Suprapubic skin (tissue), 3 donors: ENCODE results near the gene FAM187B.

Experiments
- EP300 ChIP-seq: sonication (generic); formaldehyde crosslinking; IDR thresholded peaks from one replicate; pipeline ENCODE4 v1.6.1; 2017; ENCODE audit warnings: antibody characterized with exemption
- POLR2A ChIP-seq, 2 donors: fragments of 450-650 bp; IDR thresholded peaks; one replicate each; pipeline ENCODE4 v1.6.1; 2017; ENCODE audit warnings: antibody characterized with exemption in 2 of 2, mild to moderate bottlenecking in 2 of 2, moderate library complexity in 2 of 2
- TF ChIP-seq, protein P1 (sequence below), 2 donors: fragments of 200-600 bp in 1 of 2; fragments of 450-650 bp in 1 of 2; sonication (generic) in 1 of 2; IDR thresholded peaks; one replicate each; pipeline ENCODE4 v1.5.1; 2016 to 2019; ENCODE audit warnings: antibody characterized with exemption in 2 of 2, mild to moderate bottlenecking in 1 of 2, moderate library complexity in 1 of 2

DNA sequence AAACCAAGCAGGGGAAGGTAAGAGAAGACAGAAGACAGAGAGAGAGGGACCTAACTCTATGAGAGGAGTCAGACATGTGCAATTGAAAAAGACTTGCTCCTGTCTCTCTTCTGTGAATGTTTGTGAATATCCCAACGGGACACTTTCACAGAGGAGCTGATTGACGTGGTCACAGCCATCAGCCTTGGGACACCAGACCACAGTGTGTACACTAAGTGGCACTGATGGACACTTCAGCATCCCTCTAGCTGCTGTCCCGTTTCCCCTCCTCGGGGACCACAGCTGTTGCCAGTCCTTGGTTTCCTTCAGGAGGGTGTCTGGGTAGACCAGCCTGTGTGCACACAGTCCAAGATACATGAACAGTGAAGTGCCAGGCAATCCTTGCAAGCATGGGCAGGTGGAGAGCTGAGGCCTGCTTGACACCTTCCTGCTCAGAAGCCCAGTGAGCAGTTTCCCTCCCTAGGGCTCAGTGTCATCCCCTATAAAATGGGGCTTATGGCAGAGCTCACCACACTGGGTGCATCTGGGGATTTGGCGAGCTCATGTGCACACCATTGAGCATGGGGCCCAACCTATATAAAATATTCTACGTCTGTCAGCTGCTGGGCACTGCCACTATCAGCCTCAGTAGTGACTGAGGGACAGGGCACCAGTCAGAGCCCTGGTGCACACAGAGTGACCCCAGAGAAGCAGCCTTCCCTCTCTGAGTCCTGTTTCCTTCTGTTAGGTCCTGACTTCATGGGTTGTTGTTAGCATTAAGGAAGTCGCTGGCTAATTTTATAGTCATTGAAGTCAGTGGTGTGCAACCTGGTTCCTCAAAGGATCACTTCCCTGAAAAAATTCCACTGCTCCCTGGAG is 36.0 kb upstream of the FAM187B start:
- TF ChIP-seq, protein P1, sequence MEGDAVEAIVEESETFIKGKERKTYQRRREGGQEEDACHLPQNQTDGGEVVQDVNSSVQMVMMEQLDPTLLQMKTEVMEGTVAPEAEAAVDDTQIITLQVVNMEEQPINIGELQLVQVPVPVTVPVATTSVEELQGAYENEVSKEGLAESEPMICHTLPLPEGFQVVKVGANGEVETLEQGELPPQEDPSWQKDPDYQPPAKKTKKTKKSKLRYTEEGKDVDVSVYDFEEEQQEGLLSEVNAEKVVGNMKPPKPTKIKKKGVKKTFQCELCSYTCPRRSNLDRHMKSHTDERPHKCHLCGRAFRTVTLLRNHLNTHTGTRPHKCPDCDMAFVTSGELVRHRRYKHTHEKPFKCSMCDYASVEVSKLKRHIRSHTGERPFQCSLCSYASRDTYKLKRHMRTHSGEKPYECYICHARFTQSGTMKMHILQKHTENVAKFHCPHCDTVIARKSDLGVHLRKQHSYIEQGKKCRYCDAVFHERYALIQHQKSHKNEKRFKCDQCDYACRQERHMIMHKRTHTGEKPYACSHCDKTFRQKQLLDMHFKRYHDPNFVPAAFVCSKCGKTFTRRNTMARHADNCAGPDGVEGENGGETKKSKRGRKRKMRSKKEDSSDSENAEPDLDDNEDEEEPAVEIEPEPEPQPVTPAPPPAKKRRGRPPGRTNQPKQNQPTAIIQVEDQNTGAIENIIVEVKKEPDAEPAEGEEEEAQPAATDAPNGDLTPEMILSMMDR (IDR thresholded peaks at IDR 0.05) = no peak
- TF ChIP-seq POLR2A (IDR thresholded peaks at IDR 0.05) (no peak), EP300 (no peak)
